ENCODE measurements around the gene MAP3K19.
"Not testable (repeated sequence)": the region's sequence is repeated elsewhere in the genome, so short reads cannot be mapped to it uniquely, and the experiment has no call there.

The MAP3K19 gene

GRCh38 chr2:134982603-134983002 is 64.6 kb downstream of the MAP3K19 start:
- DNase-seq, result no peak

- DNase-seq, result no peak
These were observed 66.6 kb downstream of the MAP3K19 start for GRCh38 chr2:134980639-134981038.

GRCh38 chr2:134979221-134979620 is 68.0 kb downstream of the MAP3K19 start:
- DNase-seq, result no peak

GRCh38 chr2:134977104-134977503 is 70.1 kb downstream of the MAP3K19 start:
- DNase-seq, result not testable (repeated sequence)

- DNase-seq, result no peak
These were observed 71.1 kb downstream of the MAP3K19 start for GRCh38 chr2:134976074-134976702.

GRCh38 chr2:134975281-134976009 is 71.8 kb downstream of the MAP3K19 start:
- no peak for DNase-seq

DNA sequence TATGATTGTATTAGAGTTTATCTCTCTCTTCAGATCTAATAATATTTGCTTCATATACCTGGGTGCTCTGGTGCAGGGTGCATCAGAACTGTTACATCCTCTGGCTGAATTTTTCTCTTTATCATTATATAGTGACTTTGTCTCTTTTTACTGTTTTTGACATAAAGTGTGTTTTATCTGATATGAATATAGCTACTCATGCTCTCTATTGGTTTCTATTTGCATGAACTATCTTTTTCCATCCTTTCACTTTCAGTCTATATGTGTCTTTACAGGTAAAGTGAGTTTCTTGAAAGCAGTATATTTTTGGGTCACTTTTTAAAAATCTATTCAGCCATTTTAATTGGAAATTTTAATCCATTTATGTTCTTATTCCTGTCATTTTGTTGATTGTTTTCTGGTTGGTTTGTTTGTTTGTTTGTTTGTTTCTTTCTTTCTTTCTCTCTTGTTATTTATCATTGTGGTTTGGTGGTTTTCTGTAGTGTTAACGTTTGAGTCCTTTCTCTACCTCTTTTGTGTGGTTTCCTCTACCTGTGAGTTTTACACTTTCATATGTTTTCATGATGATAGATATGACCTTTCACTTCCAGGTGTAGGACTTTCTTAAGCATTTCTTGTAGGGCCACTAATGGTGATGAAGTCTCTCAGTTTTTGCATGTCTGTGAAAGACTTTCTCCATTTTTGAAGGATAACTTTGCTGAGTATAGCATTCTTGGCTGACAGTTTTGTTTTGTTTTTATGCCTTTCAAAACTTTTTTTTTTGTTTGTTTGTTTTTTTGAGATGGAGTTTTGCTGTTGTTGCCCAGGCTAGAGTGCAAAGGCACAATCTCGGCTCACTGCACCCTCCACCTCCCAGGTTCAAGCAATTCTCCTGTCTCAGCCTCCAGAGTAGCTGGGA is 73.8 kb downstream of the MAP3K19 start:
- DNase-seq, result no peak

DNA sequence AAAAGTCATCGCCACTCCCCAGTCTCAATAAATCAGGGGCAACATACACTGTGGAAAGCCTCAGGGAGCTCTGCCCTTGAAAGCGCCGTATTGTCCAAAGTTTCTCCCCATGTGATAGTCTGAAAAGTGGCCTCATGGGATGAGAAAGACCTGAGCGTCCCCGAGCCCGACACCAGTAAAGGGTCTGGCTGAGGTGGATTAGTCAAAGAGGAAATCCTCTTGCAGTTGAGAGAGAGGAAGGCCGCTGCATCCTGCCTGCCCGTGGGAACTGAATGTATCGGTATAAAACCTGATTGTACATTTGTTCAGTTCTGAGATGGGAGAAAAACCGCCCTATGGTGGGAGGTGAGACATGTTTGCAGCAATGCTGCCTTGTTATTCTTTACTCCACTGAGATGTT is 80.1 kb downstream of the MAP3K19 start:
- DNase-seq, result not testable (repeated sequence)

DNA sequence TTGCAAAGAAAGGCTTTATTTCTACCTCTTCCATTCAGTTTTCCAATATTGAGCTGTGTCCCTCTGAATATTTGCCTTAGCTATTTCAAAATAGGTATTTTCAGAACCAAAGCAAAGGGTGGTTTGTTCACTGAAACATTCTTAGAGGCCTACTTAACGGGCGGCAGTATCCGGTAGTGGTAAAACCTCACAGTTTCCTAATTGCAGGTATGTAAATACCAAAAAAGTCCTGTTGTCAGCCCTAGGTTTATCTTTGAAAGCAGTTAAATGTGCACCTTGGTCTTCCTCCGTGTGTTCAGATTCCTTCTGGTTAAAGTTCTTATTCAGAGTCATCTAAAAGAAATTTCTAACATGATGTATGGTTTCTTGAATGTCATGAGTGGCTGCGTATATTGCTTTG is 89.8 kb downstream of the MAP3K19 start:
- DNase-seq, result no peak

DNA sequence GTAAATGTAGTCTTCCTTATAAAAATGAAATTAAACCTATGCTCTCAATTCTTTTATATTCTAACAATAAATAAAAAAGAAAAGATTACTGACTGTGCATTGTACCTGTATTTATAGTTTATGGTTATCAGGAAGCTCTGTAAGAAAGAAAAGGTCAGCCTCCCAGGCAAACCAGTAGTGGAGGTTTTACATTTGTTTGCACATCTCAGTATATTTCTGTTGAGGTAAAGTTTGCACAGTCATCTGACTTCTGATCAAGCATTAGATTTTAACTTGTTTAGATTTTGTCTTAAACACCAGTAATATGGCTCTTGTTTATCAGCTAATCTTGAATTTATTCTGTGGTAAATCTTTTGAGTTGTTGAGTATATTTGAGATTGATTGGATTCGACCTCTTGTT is 91.5 kb downstream of the MAP3K19 start:
- DNase-seq, result no peak

DNA sequence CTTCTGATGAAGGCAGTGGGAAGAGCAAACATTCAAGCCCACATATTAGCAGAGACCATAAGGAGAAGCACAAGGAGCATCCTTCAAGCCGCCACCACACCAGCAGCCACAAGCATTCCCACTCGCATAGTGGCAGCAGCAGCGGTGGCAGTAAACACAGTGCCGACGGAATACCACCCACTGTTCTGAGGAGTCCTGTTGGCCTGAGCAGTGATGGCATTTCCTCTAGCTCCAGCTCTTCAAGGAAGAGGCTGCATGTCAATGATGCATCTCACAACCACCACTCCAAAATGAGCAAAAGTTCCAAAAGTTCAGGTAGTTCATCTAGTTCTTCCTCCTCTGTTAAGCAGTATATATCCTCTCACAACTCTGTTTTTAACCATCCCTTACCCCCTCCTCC is 93.2 kb downstream of the MAP3K19 start:
- DNase-seq, result no peak

DNA sequence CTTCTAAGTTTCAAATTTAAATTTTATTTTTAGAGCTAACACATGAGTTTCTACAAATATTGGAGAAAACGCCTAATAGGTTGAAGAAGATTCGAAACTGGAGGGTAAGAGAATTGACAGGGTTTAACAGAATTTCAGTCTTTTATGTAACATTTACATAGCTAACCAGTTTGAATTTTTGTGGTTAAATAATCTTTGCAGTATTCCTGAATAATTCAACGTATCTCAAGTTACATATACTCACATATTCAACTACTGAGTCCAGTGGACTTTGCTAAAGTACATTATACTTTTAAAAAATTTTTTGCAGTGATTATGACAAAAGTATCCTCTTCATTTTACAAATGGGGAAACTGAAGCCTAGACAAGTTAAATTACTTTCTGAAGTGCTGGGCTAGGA is 94.6 kb downstream of the MAP3K19 start:
- no peak for DNase-seq

- no peak for DNase-seq
These were observed 96.4 kb downstream of the MAP3K19 start for GRCh38 chr2:134950886-134951285.

DNA sequence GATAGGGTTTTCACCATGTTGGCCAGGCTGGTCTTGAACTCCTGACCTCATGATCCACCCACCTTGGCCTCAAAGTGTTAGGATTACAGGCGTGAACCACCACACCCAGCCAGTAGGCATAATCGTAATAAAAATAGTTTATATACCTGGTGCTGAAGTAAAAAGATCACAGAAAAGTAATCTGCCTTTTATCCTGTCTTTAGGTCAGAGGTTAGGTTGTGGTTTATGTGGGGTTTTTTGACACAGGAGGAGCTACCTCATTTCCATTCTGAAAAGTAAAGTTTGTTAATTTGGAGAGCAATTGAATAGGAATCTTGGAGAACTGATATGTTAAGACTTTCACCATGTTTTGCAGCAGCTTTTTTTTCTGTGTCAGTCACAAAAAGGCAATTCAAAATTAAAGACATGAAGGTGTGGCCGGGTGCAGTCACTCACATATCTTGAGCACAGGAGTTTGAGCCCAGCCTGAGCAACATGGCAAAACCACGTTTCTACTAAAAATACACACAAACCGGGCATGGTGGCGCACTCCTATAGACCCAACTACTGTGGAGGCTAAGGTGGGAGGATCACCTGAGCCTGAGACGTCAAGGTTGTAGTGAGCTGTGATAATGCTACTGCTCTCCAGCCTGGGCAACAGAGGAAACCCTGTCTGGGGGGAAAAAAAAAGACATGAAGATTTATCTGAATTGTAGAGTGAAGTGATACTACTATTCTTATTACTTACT is 97.1 kb downstream of the MAP3K19 start:
- no peak for DNase-seq

DNA sequence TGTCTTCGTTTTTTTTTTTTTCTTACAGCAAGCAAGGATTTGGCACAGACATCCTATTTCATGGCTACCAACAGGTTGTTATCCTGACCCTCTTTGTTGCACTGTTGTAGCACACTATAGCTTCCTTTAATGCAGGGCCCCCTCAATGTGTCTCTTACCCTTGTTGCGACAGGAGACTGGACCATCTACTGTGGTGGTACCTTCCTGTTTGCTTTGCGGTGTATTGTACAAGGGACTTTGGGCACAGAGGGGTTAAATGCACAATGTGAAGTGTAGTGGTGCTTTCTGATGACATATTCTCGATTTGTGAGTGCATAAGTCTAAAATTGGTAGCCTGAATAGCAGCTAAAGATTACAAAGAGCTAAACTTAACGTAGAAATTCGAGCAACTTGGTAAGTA is 101.2 kb downstream of the MAP3K19 start:
- no peak for DNase-seq

DNA sequence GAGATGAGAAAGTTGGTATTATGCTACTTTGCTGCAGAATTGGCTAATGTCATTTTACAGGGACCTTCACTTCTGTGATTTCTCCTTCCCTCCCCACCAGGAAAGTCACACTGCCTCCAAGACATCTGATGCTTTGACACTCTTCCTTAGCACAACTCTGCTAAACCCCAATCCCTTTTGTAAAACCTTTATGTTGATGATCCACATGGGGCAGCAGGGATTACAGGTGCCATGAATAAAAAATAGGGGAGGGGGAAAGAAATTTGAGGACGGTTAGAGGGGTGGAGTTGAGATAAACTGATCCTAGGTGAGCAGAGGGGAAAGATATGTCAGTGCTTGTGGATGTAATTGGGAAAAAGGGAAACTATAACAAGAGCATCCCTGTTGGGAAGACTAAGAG is 102.3 kb downstream of the MAP3K19 start:
- no peak for DNase-seq

- no peak for DNase-seq
These were observed 103.7 kb downstream of the MAP3K19 start for GRCh38 chr2:134943540-134943939.

DNA sequence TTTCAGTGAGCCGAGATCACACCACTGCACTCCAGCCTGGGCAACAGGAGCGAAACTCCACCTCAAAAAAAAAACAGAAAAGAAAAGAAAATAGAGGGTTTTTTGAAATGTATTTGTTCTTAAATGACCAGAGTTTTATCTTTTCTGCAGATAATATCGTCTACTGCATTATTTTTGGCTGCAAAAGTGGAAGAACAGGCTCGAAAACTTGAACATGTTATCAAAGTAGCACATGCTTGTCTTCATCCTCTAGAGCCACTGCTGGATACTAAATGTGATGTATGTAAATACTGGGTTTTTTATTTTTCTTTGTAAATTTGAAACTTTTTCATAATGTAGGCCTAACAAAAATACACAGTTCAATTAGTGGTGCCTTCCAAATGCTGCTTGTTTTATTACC is 110.6 kb downstream of the MAP3K19 start:
- no peak for DNase-seq

GRCh38 chr2:134934641-134935040 is 112.6 kb downstream of the MAP3K19 start:
- no peak for DNase-seq

DNA sequence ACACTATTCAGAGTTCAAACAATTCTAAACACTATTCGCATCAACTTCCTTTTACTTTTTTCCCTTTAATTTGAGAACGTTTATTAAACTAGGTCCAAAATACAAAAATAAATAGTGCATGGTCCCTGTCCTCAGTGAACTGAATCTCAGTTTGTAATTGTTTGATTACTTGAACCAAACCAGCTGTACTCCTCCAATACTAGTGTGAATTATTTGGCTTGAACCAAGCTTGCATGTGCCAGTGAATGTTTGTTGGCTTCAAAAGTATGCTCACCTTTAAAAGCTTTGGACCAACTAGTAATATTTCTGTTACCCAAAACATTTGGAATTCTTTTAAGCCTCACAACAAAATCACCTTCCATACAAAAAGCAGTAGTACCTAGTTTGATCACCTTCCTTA is 113.1 kb downstream of the MAP3K19 start:
- no peak for DNase-seq

GRCh38 chr2:134933732-134934131 is 113.5 kb downstream of the MAP3K19 start:
- no peak for DNase-seq

DNA sequence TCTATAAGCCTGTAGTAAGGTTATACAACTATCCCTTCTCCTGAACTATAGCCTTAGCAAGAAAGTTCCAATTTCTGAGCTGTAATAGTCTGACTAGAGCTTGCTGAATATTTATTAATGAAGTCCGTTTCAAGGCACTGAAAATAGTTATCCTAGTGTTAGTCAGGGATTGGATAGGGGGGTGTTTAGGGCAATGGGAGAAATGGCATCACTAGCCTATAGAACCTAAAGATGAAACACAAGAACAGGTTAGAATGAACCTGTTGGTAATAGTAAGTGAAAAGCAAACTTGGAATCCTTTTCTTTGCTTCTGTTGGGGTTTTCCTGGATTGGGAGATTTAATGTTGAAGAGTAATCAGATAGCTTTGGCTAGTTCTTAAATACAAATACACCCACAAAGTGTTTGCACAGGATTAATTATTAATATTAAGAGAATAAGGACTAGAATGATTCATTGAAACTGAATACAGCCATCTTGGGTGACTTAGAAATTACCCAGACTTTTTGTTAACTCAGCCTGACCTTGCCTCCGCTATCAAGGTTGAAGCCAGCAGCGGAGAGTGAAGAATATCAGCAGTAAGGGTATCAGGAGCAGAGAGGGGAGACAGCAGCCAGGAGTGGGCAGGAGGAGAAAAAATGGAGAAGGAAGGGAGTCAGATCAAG is 114.3 kb downstream of the MAP3K19 start:
- DNase-seq, result no peak

DNA sequence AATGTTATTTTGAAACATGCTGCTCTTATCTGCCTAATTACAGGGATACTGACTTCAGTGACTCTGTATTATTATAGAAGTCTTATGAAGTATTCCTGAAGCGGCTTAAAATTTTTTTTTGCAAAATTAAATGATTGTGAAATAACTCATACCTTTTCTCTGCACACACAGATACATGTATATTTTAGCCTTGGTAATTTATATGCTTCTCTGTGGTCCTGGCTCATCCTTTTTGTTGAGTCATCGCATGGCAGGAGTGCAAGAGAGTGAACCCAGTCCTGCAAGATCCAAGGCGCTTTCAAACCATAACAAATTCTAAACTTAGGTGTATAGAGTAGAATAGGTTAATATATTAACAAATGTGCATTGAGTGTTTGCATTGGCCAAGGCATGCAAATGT is 120.1 kb downstream of the MAP3K19 start:
- no peak for DNase-seq
